Coronary artery (tissue), 2 donors: ENCODE measurements around the gene HECTD4.
"Not testable (repeated sequence)": the region's sequence is repeated elsewhere in the genome, so short reads cannot be mapped to it uniquely, and the experiment has no call there.

Source experiments
- DNase-seq: peaks from one replicate; pipeline ENCODE4 v3.0.0-alpha.2; 2017; ENCODE audit warnings: low spot score
- H3K27ac ChIP-seq, 2 donors: fragments of 200-600 bp; sonication (generic); one replicate each; pipeline ENCODE4 v1.5.1; 2016 to 2019
- H3K4me3 ChIP-seq: fragments of 200-600 bp; sonication (generic); 2 replicates; pipeline ENCODE4 v1.5.1; 2016; ENCODE audit warnings: mild to moderate bottlenecking, moderate library complexity
- CTCF ChIP-seq: fragments of 200-600 bp; sonication (generic); IDR thresholded peaks from one replicate; pipeline ENCODE4 v1.5.1; 2019; ENCODE audit warnings: antibody characterized with exemption

Gene HECTD4

GRCh38 chr12:112353393-112353792, 28.8 kb downstream of the HECTD4 start:
- DNase-seq = no peak
- Histone ChIP-seq H3K4me3 (no peak overlapping the region), H3K27ac (no peak overlapping the region)
- TF ChIP-seq CTCF = no peak

GRCh38 chr12:112352921-112353320, 29.3 kb downstream of the HECTD4 start:
- TF ChIP-seq CTCF = no peak
- no peak overlapping the region for H3K27ac ChIP-seq
- no peak overlapping the region for H3K4me3 ChIP-seq
- DNase-seq = no peak

- no peak for TF ChIP-seq CTCF
- no peak overlapping the region for H3K27ac ChIP-seq
- H3K4me3 ChIP-seq = no peak overlapping the region
- DNase-seq = no peak
Observed at GRCh38 chr12:112350593-112351592, 31.3 kb downstream of the HECTD4 start.

GRCh38 chr12:112349431-112349830, 32.8 kb downstream of the HECTD4 start:
- no peak overlapping the region for H3K27ac ChIP-seq
- no peak overlapping the region for H3K4me3 ChIP-seq
- no peak for DNase-seq
- no peak for TF ChIP-seq CTCF

- not testable (repeated sequence) for H3K27ac ChIP-seq, H3K4me3 ChIP-seq, DNase-seq
Observed at GRCh38 chr12:112348926-112349325, 33.3 kb downstream of the HECTD4 start.

- no peak for DNase-seq
- no peak overlapping the region for H3K4me3 ChIP-seq
- TF ChIP-seq CTCF = no peak
- no peak overlapping the region for H3K27ac ChIP-seq
Observed at GRCh38 chr12:112347581-112347982, 34.6 kb downstream of the HECTD4 start.

GRCh38 chr12:112346194-112346593, 36.0 kb downstream of the HECTD4 start:
- H3K27ac ChIP-seq = no peak overlapping the region
- DNase-seq = no peak
- no peak overlapping the region for H3K4me3 ChIP-seq
- no peak for TF ChIP-seq CTCF
